HEK293T (cell line): ENCODE data around the gene KRTAP10-3.
"Not testable (repeated sequence)": the region's sequence is repeated elsewhere in the genome, so short reads cannot be mapped to it uniquely, and the experiment has no call there.

ENCODE experiments used
- CTCF ChIA-PET: fragments of 350-600 bp; formaldehyde crosslinking; extraction: SDS; loops from one replicate; lab custom pipeline; 2021; ENCODE audit warnings: antibody characterized with exemption, inconsistent platforms; lab: Yijun Ruan, JAX
- POLR2A ChIA-PET: fragments of 350-600 bp; formaldehyde crosslinking; extraction: SDS; loops from one replicate; lab custom pipeline; 2020; ENCODE audit warnings: antibody characterized with exemption, inconsistent platforms; lab: Yijun Ruan, JAX
- DNase-seq: peaks from one replicate; pipeline ENCODE4 v3.0.0; 2012; ENCODE audit warnings: mixed read lengths; ENCODE audit errors: extremely low spot score
- ARNT ChIP-seq: fragments of 450-650 bp; IDR thresholded peaks from 2 replicates; pipeline ENCODE4 v1.6.1; 2017; ENCODE audit warnings: mild to moderate bottlenecking
- BHLHE40 ChIP-seq: fragments of 450-650 bp; IDR thresholded peaks from 2 replicates; pipeline ENCODE4 v1.6.1; 2016; ENCODE audit warnings: mild to moderate bottlenecking, moderate library complexity, borderline replicate concordance
- CTBP1 ChIP-seq: fragments of 450-650 bp; IDR thresholded peaks from 2 replicates; pipeline ENCODE4 v1.6.1; 2016; ENCODE audit warnings: borderline replicate concordance
- ELF4 ChIP-seq: fragments of 450-650 bp; IDR thresholded peaks from 2 replicates; pipeline ENCODE4 v1.6.1; 2017; ENCODE audit warnings: antibody characterized with exemption
- FOXA1 ChIP-seq: fragments of 450-650 bp; IDR thresholded peaks from 2 replicates; pipeline ENCODE4 v1.6.1; 2016; ENCODE audit warnings: mild to moderate bottlenecking
- FOXK2 ChIP-seq: fragments of 450-650 bp; IDR thresholded peaks from 2 replicates; pipeline ENCODE4 v1.6.1; 2016; ENCODE audit warnings: mild to moderate bottlenecking
- FOXM1 ChIP-seq: fragments of 450-650 bp; IDR thresholded peaks from 2 replicates; pipeline ENCODE4 v1.6.1; 2017; ENCODE audit warnings: mild to moderate bottlenecking, borderline replicate concordance
- HDGF ChIP-seq: fragments of 450-650 bp; IDR thresholded peaks from 2 replicates; pipeline ENCODE4 v1.6.1; 2017; ENCODE audit warnings: antibody characterized with exemption, borderline replicate concordance
- L3MBTL2 ChIP-seq: fragments of 450-650 bp; conservative IDR thresholded peaks from 2 replicates; pipeline ENCODE4 v1.6.1; 2016; ENCODE audit warnings: mild to moderate bottlenecking
- LEF1 ChIP-seq: fragments of 450-650 bp; IDR thresholded peaks from 2 replicates; pipeline ENCODE4 v1.6.1; 2017; ENCODE audit warnings: mild to moderate bottlenecking, borderline replicate concordance
- NFRKB ChIP-seq: fragments of 450-650 bp; IDR thresholded peaks from 2 replicates; pipeline ENCODE4 v1.6.1; 2016; ENCODE audit warnings: mild to moderate bottlenecking, moderate library complexity
- PKNOX1 ChIP-seq: fragments of 450-650 bp; IDR thresholded peaks from 2 replicates; pipeline ENCODE4 v1.6.1; 2016
- SP1 ChIP-seq: fragments of 450-650 bp; IDR thresholded peaks from 2 replicates; pipeline ENCODE4 v1.6.1; 2017
- SUZ12 ChIP-seq: fragments of 450-650 bp; IDR thresholded peaks from 2 replicates; pipeline ENCODE4 v1.6.1; 2016; ENCODE audit warnings: mild to moderate bottlenecking
- TARDBP ChIP-seq: fragments of 450-650 bp; IDR thresholded peaks from 2 replicates; pipeline ENCODE4 v1.6.1; 2016
- ZNF384 ChIP-seq: fragments of 450-650 bp; IDR thresholded peaks from 2 replicates; pipeline ENCODE4 v1.6.1; 2016

The KRTAP10-3 gene

GRCh38 chr21:44581158-44581557 is 22.6 kb upstream of the KRTAP10-3 start:
- no peak for DNase-seq
- POLR2A ChIA-PET, result no interaction called here
- CTCF ChIA-PET, result no interaction called here
- no peak for TF ChIP-seq L3MBTL2
- no peak for TF ChIP-seq TARDBP
- TF ChIP-seq SP1, result no peak
- no peak for TF ChIP-seq NFRKB
- no peak for TF ChIP-seq ZNF384
- no peak for TF ChIP-seq ELF4
- TF ChIP-seq BHLHE40, result no peak
- no peak for TF ChIP-seq CTBP1
- no peak for TF ChIP-seq ARNT
- no peak for TF ChIP-seq HDGF
- no peak for TF ChIP-seq FOXM1
- TF ChIP-seq FOXK2, result no peak
- no peak for TF ChIP-seq FOXA1

DNA sequence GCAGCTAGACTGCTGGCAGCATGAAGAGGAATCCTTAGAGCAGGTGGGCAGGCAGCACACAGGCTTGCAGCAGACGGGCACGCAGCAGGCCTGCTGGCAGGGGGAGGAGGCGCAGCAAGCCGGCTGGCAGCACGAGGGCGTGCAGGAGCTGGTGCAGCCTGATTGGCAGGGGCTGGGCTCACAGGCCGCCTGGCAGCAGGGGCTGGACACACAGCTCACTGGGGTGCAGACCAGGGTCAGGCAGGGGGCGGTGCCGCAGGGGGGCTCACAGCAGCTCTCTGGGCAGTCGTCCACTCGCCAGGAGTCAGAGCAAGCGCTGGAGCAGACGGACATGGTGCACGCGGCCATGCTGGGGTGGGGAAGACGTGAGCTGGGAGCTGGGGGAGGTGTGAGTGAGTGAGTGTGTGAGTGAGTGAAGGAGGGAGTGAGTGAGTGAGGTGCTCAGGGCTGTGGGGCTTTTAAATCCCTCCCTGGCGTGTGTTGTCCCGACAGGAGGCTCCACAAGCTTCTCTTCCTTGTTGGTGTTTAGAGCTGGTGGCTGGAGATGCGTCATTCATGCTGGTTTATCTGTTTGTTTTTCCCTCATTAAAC is 21.7 kb upstream of the KRTAP10-3 start, which contains the start of gene KRTAP10-5:
TSS of gene KRTAP10-5 (minus strand) at position 374 of the 591 bp plus-strand sequence. CDS start at position 348, 26 bp downstream.
- POLR2A ChIA-PET, CTCF ChIA-PET, DNase-seq: not testable (repeated sequence)

GRCh38 chr21:44579833-44580144 is 21.2 kb upstream of the KRTAP10-3 start:
- ChIA-PET CTCF (no interaction called here), POLR2A (no interaction called here)
- TF ChIP-seq BHLHE40 (no peak), NFRKB (no peak)
- no peak for DNase-seq

GRCh38 chr21:44579056-44579832 is 20.6 kb upstream of the KRTAP10-3 start:
- POLR2A ChIA-PET, result no interaction called here
- TF ChIP-seq ZNF384, result no peak
- TF ChIP-seq SP1, result no peak
- no peak for TF ChIP-seq PKNOX1
- no peak for TF ChIP-seq BHLHE40
- TF ChIP-seq ELF4, result no peak
- CTCF ChIA-PET, result no interaction called here
- DNase-seq, result no peak

GRCh38 chr21:44578371-44579055 is 19.9 kb upstream of the KRTAP10-3 start:
- CTCF ChIA-PET, result no interaction called here
- POLR2A ChIA-PET, result no interaction called here
- TF ChIP-seq FOXA1 (no peak), CTBP1 (no peak), ARNT (no peak), TARDBP (no peak)
- no peak for DNase-seq

- ChIA-PET CTCF (no interaction called here), POLR2A (no interaction called here)
- no peak for DNase-seq
- TF ChIP-seq SUZ12, result no peak
- no peak for TF ChIP-seq L3MBTL2
- no peak for TF ChIP-seq BHLHE40
- TF ChIP-seq LEF1, result no peak
- TF ChIP-seq NFRKB, result no peak
- no peak for TF ChIP-seq TARDBP
- no peak for TF ChIP-seq SP1
- TF ChIP-seq ZNF384, result no peak
- no peak for TF ChIP-seq FOXA1
- TF ChIP-seq ARNT, result no peak
- no peak for TF ChIP-seq CTBP1
- no peak for TF ChIP-seq PKNOX1
- TF ChIP-seq FOXM1, result no peak
- no peak for TF ChIP-seq ELF4
- no peak for TF ChIP-seq FOXK2
- no peak for TF ChIP-seq HDGF
These were observed 17.4 kb upstream of the KRTAP10-3 start for GRCh38 chr21:44576025-44576420.

DNA sequence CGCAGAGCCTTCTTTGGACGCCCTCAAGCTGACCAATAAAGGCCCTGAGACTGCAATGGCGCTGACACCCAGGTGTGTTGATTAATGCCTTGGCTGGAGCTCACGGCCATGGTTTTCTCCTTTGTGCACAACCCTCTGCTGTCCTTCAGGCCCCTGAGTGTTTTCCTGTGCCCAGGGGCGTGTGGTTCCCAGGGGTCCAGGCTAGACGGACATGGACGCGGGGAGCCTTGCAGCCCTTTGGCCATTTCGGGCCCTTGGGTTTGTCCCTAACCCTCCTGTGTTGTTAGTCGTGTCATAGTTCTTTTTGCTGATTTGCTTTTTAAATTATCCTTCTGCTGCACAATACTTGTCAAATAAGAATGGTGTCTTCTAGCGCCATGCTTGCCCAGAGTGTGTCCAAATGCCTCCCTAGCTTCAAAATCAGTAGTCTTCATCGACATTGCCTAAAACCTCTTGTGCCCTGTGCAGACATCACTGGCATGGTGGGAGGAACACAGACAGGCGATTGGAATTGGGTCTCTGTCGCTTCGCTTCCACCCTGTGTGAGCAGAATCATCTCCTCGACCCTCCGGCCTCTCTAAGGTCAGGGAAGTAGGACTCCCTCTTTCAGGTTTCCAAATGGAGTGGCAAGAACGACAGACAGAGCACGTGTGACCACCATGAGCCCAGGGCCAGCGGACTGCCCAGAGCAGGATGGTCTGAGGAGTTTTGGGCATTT is 16.9 kb upstream of the KRTAP10-3 start:
- CTCF ChIA-PET, result no interaction called here
- DNase-seq, result no peak
- TF ChIP-seq L3MBTL2, result no peak
- no peak for TF ChIP-seq FOXK2
- TF ChIP-seq CTBP1, result no peak
- no peak for TF ChIP-seq SUZ12
- TF ChIP-seq NFRKB, result no peak
- no peak for TF ChIP-seq LEF1
- TF ChIP-seq SP1, result no peak
- no peak for TF ChIP-seq ELF4
- no peak for TF ChIP-seq TARDBP
- TF ChIP-seq HDGF, result no peak
- no peak for TF ChIP-seq ZNF384
- POLR2A ChIA-PET, result no interaction called here
